ENCODE results near the gene MAP4. TPM values are rescaled to one million over a fixed set of nuclear protein-coding genes. Genes with fewer than 3 reads are reported as not detected.
"Not testable (repeated sequence)": the region's sequence is repeated elsewhere in the genome, so short reads cannot be mapped to it uniquely, and the experiment has no call there.

The MAP4 gene
- total RNA-seq, 1 experiment from 2014 or later = 108 TPM

DNA sequence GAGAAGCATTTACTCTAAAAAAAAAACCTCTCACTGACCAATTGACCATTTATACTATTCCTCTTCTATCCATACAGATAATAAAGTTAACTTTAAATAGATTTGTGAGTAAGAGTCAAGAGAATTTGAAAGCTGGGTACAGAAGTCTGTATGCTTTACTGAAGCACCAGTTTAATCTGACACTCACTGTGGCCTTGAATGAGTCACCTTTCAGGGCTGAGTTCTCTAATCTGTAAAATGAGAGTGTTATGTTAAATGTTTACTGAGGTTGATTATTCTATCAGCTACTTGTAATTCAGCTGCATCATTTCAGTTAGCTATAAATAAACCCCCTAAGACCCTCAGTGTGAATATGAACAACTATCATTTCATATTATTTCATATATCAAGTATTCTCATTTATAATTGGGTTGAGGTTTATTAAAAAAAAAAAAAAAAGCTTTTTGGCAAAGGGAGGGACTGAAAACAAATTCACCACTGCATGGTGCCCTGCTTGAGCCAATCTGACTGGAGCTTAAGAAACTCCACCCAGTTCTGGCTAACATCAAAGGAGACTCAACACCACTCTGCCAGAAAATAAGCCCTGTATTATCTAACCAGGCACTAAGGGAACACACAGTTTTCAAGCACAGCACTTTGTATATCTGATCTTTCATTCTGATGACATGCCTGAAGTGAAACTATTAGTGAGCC is 2.8 kb downstream of the MAP4 start:
- peak; percentile 74 for DNase-seq
- peaks cover 16% of the 10 kb centered on the region; the same call in 1 of the 2 replicates for H3K36me3 ChIP-seq (ENCODE audit: low read depth, low read length)
- BruUV-seq (replicated peaks) = no TSS peak
- peak; percentile 91 for ATAC-seq
- H3F3A ChIP-seq (ENCODE audit: low read length, unreplicated experiment) = no peaks in the 10 kb centered on the region
- H3K4me3 ChIP-seq (ENCODE audit: low read length) = no peak overlapping the region
- H3K4me1 ChIP-seq (ENCODE audit: insufficient read depth, low read length) = peaks cover 27% of the 10 kb centered on the region
- peaks cover 92% of the 10 kb centered on the region for H3K79me2 ChIP-seq (ENCODE audit: low read length)
- H3K4me2 ChIP-seq (ENCODE audit: low read length) = peak overlapping the region; percentile 30
- no peak overlapping the region for H3K27ac ChIP-seq (ENCODE audit: low read length)
- ChIA-PET CTCF (interaction anchor here (0.7 to 1.1 kb wide), 3 partner anchors 138 to 1327 kb away, joined by 3 to 8 read pairs (median 4); no protein-coding TSS in a partner anchor), POLR2A (ENCODE audit: unreplicated experiment) (interaction anchor here (0.5 to 0.8 kb wide), 3 partner anchors 21 to 80 kb away, joined by 3 to 50 read pairs (median 15); no protein-coding TSS in a partner anchor)
- intact Hi-C loops (cut with micrococcal nuclease) = loop anchor here (1.0 to 5.0 kb wide), 2 partner anchors 74 to 138 kb away; no protein-coding TSS in a partner anchor
- peaks cover 24% of the 10 kb centered on the region for H4K20me1 ChIP-seq (ENCODE audit: low read length)
- H3K9ac ChIP-seq (ENCODE audit: low read length) = no peak overlapping the region
- no peaks in the 10 kb centered on the region for H3K27me3 ChIP-seq (ENCODE audit: low read length)
- no peaks in the 10 kb centered on the region for H3K9me3 ChIP-seq (ENCODE audit: low read length)
- no peak overlapping the region for H2AFZ ChIP-seq (ENCODE audit: low read length)
- no peaks in the 10 kb centered on the region for H3K9me2 ChIP-seq (replicated peaks; ENCODE audit: low read length)
- TF ChIP-seq EZH2phosphoT487 (IDR thresholded peaks at IDR 0.05; ENCODE audit: borderline replicate concordance, low read length) = no peak
- no peak for TF ChIP-seq EZH2 (IDR thresholded peaks at IDR 0.05; ENCODE audit: low read length, unreplicated experiment)
- TF ChIP-seq, protein P1, sequence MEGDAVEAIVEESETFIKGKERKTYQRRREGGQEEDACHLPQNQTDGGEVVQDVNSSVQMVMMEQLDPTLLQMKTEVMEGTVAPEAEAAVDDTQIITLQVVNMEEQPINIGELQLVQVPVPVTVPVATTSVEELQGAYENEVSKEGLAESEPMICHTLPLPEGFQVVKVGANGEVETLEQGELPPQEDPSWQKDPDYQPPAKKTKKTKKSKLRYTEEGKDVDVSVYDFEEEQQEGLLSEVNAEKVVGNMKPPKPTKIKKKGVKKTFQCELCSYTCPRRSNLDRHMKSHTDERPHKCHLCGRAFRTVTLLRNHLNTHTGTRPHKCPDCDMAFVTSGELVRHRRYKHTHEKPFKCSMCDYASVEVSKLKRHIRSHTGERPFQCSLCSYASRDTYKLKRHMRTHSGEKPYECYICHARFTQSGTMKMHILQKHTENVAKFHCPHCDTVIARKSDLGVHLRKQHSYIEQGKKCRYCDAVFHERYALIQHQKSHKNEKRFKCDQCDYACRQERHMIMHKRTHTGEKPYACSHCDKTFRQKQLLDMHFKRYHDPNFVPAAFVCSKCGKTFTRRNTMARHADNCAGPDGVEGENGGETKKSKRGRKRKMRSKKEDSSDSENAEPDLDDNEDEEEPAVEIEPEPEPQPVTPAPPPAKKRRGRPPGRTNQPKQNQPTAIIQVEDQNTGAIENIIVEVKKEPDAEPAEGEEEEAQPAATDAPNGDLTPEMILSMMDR (conservative IDR thresholded peaks at IDR 0.05; ENCODE audit: low read depth, low read length) = no peak

DNA sequence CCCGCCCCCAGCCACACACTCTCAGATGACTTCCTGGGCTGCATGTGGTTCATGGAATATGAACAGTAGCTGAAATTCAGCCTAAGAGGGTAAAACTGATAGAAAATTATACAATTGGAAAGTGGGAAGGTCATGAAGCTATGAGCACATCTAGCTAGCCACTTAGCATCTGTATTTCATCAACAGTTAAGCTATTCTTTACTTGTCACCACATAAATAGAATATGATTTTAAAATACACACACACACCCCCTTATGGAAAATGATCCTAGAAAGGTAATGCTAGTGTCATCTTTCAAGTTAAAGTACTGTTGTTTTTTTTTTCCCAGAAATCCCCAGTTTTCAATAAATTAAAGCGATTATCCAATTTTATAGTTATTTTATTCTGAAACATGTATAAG is 3.6 kb downstream of the MAP4 start:
- Histone ChIP-seq H3K9me2 (replicated peaks; ENCODE audit: low read length) (no peaks in the 10 kb centered on the region), H3K79me2 (ENCODE audit: low read length) (peaks cover 89% of the 10 kb centered on the region), H3K36me3 (ENCODE audit: low read depth, low read length) (peaks cover 10% of the 10 kb centered on the region; the same call in 1 of the 2 replicates), H3K4me2 (ENCODE audit: low read length) (no peak overlapping the region), H3K27me3 (ENCODE audit: low read length) (no peaks in the 10 kb centered on the region), H2AFZ (ENCODE audit: low read length) (no peak overlapping the region), H3K9ac (ENCODE audit: low read length) (no peak overlapping the region), H3K27ac (ENCODE audit: low read length) (no peak overlapping the region), H3K9me3 (ENCODE audit: low read length) (no peaks in the 10 kb centered on the region), H4K20me1 (ENCODE audit: low read length) (peaks cover 24% of the 10 kb centered on the region), H3K4me1 (ENCODE audit: insufficient read depth, low read length) (peaks cover 25% of the 10 kb centered on the region), H3F3A (ENCODE audit: low read length, unreplicated experiment) (no peaks in the 10 kb centered on the region), H3K4me3 (ENCODE audit: low read length) (no peak overlapping the region)
- no peak for ATAC-seq
- CTCF ChIA-PET = no interaction called here
- no peak for DNase-seq
- POLR2A ChIA-PET (ENCODE audit: unreplicated experiment) = no interaction called here
- intact Hi-C loops (cut with micrococcal nuclease) = loop anchor here (1.0 to 5.0 kb wide), 2 partner anchors 75 to 139 kb away; no protein-coding TSS in a partner anchor
- TF ChIP-seq EZH2phosphoT487 (IDR thresholded peaks at IDR 0.05; ENCODE audit: borderline replicate concordance, low read length) = no peak
- BruUV-seq (replicated peaks) = no TSS peak

DNA sequence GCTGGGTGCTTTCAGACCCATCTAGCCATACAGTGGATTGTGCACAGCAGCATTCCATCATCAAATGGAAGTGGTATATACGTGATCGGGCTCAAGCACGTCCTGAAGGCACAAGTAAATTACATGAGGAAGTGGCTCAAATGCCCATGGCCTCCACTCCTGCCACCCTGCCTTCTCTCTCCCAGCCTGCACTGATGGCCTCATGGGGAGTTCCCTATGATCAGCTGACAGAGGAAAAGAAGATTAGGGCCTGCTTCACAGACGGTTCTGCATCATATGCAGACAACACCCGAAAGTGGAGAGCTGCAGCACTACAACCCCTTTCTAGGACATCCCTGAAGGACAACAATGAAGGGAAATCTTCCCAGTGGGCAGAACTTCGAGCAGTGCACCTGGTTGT is 8.2 kb downstream of the MAP4 start:
- H3K36me3 ChIP-seq (ENCODE audit: low read depth, low read length); H4K20me1 ChIP-seq (ENCODE audit: low read length); H2AFZ ChIP-seq (ENCODE audit: low read length); H3K9ac ChIP-seq (ENCODE audit: low read length); H3K4me3 ChIP-seq (ENCODE audit: low read length); H3K27me3 ChIP-seq (ENCODE audit: low read length); H3K9me2 ChIP-seq (replicated peaks; ENCODE audit: low read length); POLR2A ChIA-PET (ENCODE audit: unreplicated experiment); BruUV-seq (replicated peaks); CTCF ChIA-PET; H3K9me3 ChIP-seq (ENCODE audit: low read length); H3K4me1 ChIP-seq (ENCODE audit: insufficient read depth, low read length); H3K4me2 ChIP-seq (ENCODE audit: low read length); H3F3A ChIP-seq (ENCODE audit: low read length, unreplicated experiment); intact Hi-C loops (cut with micrococcal nuclease); H3K27ac ChIP-seq (ENCODE audit: low read length); DNase-seq; ATAC-seq: not testable (repeated sequence)
- peaks cover 76% of the 10 kb centered on the region for H3K79me2 ChIP-seq (ENCODE audit: low read length)

DNA sequence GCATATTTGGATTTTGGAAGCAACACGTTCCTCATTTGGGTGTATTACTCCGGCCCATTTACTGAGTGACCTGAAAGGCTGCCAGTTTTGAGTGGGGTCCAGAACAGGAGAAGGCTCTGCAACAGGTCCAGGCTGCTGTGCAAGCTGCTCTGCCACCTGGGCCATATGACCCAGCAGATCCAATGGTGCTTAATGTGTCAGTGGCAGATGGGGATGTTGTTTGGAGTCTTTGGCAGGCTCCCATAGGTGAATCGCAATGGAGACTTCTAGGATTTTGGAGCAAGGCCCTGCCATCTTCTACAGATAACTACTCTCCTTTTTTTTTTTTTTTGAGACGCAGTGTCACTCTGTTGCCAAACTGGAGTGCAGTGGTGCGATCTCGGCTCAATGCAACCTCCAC is 8.9 kb downstream of the MAP4 start:
- H3K9me2 ChIP-seq (replicated peaks; ENCODE audit: low read length); BruUV-seq (replicated peaks); H3K4me2 ChIP-seq (ENCODE audit: low read length); H3F3A ChIP-seq (ENCODE audit: low read length, unreplicated experiment); H3K9ac ChIP-seq (ENCODE audit: low read length); ATAC-seq; CTCF ChIA-PET; H3K4me1 ChIP-seq (ENCODE audit: insufficient read depth, low read length); DNase-seq; H3K36me3 ChIP-seq (ENCODE audit: low read depth, low read length); H3K4me3 ChIP-seq (ENCODE audit: low read length); H3K9me3 ChIP-seq (ENCODE audit: low read length); POLR2A ChIA-PET (ENCODE audit: unreplicated experiment); H3K27ac ChIP-seq (ENCODE audit: low read length); H3K27me3 ChIP-seq (ENCODE audit: low read length); H2AFZ ChIP-seq (ENCODE audit: low read length); H4K20me1 ChIP-seq (ENCODE audit: low read length); intact Hi-C loops (cut with micrococcal nuclease): not testable (repeated sequence)
- peaks cover 71% of the 10 kb centered on the region for H3K79me2 ChIP-seq (ENCODE audit: low read length)

DNA sequence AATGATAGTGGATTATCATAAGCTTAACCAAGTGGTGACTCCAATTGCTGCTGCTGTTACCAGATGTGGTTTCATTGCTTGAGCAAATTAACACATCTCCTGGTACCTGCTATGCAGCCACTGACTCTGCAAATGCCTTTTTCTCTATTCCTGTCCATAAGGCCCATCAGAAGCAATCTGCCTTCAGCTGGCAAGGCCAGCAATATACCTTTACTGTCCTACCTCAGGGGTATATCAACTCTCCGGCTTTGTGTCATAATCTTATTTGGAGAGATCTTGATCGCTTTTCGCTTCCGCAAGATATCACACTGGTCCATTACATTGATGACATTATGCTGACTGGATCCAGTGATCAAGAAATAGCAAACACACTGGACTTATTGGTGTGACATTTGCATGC is 9.4 kb downstream of the MAP4 start:
- intact Hi-C loops (cut with micrococcal nuclease); DNase-seq; H3K4me1 ChIP-seq (ENCODE audit: insufficient read depth, low read length); ATAC-seq; H2AFZ ChIP-seq (ENCODE audit: low read length); H3K27ac ChIP-seq (ENCODE audit: low read length); H3K9ac ChIP-seq (ENCODE audit: low read length); H3K27me3 ChIP-seq (ENCODE audit: low read length); H4K20me1 ChIP-seq (ENCODE audit: low read length); H3K4me2 ChIP-seq (ENCODE audit: low read length); H3K36me3 ChIP-seq (ENCODE audit: low read depth, low read length); POLR2A ChIA-PET (ENCODE audit: unreplicated experiment); H3K9me2 ChIP-seq (replicated peaks; ENCODE audit: low read length); CTCF ChIA-PET; BruUV-seq (replicated peaks); H3F3A ChIP-seq (ENCODE audit: low read length, unreplicated experiment); H3K4me3 ChIP-seq (ENCODE audit: low read length); H3K9me3 ChIP-seq (ENCODE audit: low read length): not testable (repeated sequence)
- peaks cover 70% of the 10 kb centered on the region for H3K79me2 ChIP-seq (ENCODE audit: low read length)

All from PC-3 (cell line).